ENCODE results near the gene PLCXD1.

Gene PLCXD1

GRCh38 chrX:288561-288991 is 7.4 kb downstream of the PLCXD1 start:
- in situ Hi-C loops (cut with HindIII; ENCODE audit: low sequenced_read_pairs), result no loop called here
- DNase-seq (ENCODE audit: low read depth), result no peak
- no peak overlapping the region for H3K4me3 ChIP-seq (ENCODE audit: low read depth, low read length)
- no peak for TF ChIP-seq CTCF (IDR thresholded peaks at IDR 0.05; ENCODE audit: low read depth, low read length, missing control alignments)

GRCh38 chrX:290476-291166 is 9.4 kb downstream of the PLCXD1 start:
- TF ChIP-seq CTCF (IDR thresholded peaks at IDR 0.05; ENCODE audit: low read depth, low read length, missing control alignments), result no peak
- in situ Hi-C loops (cut with HindIII; ENCODE audit: low sequenced_read_pairs), result no loop called here
- DNase-seq (ENCODE audit: low read depth), result no peak
- no peak overlapping the region for H3K4me3 ChIP-seq (ENCODE audit: low read depth, low read length)

- no peak overlapping the region for H3K4me3 ChIP-seq (ENCODE audit: low read depth, low read length)
- no peak for DNase-seq (ENCODE audit: low read depth)
- in situ Hi-C loops (cut with HindIII; ENCODE audit: low sequenced_read_pairs), result no loop called here
- TF ChIP-seq CTCF (IDR thresholded peaks at IDR 0.05; ENCODE audit: low read depth, low read length, missing control alignments), result no peak
Observed at GRCh38 chrX:291411-291901, 10.3 kb downstream of the PLCXD1 start.

- no peak for TF ChIP-seq CTCF (IDR thresholded peaks at IDR 0.05; ENCODE audit: low read depth, low read length, missing control alignments)
- H3K4me3 ChIP-seq (ENCODE audit: low read depth, low read length), result no peak overlapping the region
- no peak for DNase-seq (ENCODE audit: low read depth)
- in situ Hi-C loops (cut with HindIII; ENCODE audit: low sequenced_read_pairs), result no loop called here
Observed at GRCh38 chrX:292900-293897, 12.0 kb downstream of the PLCXD1 start.

- no peak overlapping the region for H3K4me3 ChIP-seq (ENCODE audit: low read depth, low read length)
- no peak for TF ChIP-seq CTCF (IDR thresholded peaks at IDR 0.05; ENCODE audit: low read depth, low read length, missing control alignments)
- in situ Hi-C loops (cut with HindIII; ENCODE audit: low sequenced_read_pairs), result no loop called here
- no peak for DNase-seq (ENCODE audit: low read depth)
Observed at GRCh38 chrX:295136-295535, 14.0 kb downstream of the PLCXD1 start.

GRCh38 chrX:298993-299392 is 17.8 kb downstream of the PLCXD1 start:
- no peak for TF ChIP-seq CTCF (IDR thresholded peaks at IDR 0.05; ENCODE audit: low read depth, low read length, missing control alignments)
- no peak overlapping the region for H3K4me3 ChIP-seq (ENCODE audit: low read depth, low read length)
- no peak for DNase-seq (ENCODE audit: low read depth)
- in situ Hi-C loops (cut with HindIII; ENCODE audit: low sequenced_read_pairs), result no loop called here

Data from astrocyte of the cerebellum (primary cell).